ENCODE data around the gene ABCA8. TPM values are rescaled to one million over a fixed set of nuclear protein-coding genes. Genes with fewer than 3 reads are reported as not detected.

The ABCA8 gene
- total RNA-seq, 1 experiment from 2014 or later: not detected

DNA sequence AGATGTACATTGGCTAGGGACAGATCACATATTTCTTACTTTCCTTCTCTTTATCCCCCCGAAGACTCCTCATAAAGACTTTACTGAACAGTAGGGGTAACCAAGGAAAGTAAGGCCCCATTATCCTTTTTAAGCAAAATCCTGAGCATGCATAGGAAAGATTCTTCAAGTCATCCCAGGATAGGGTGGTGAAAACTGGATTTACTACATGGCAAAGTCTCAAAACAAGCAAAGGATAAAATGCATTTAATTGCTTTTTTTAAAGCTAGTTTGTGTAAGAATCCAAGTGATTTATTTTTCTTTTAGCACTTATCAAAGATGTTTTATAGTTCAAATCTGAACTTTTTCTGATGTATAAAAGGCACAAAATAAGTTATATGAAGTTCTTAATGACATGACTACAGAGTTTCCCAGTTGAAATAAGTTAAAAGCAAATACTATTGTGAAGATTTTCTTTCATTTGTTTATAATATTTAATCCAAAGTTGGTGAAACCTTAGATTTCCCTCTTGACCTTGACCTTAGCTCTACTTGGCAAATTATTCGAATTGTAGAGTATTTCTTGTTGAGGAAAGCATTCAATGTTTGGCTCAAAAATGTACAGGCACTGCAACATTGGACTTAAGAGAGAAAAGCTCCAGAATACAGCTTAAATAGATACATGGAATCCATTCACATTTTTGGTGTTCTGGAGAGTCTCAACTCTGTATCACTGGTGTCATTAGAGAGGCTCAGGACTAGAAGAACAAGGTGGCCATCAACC, 104.3 kb downstream of the ABCA8 start:
- Mint-ChIP-seq H3K4me3 (no peak overlapping the region), H3K4me1 (no peaks in the 10 kb centered on the region), H3K27ac (no peak overlapping the region), H3K36me3 (ENCODE audit: insufficient read depth in 1 of 3, low read depth in 3 of 3) (no peaks in the 10 kb centered on the region), H3K9me3 (peaks cover 2% of the 10 kb centered on the region in 2 experiments; a peak in 3 of 5 replicates), H3K27me3 (ENCODE audit: low read depth) (no peaks in the 10 kb centered on the region)
- Histone ChIP-seq H4K91ac (ENCODE audit: insufficient read length, low read depth, low read length) (no peak overlapping the region), H3K23ac (ENCODE audit: insufficient read length, low read depth, low read length) (no peak overlapping the region), H3T11ph (ENCODE audit: low read length) (no peak overlapping the region), H3K9ac (ENCODE audit: extremely low read depth, insufficient read length, low read length) (no peak overlapping the region), H2BK120ac (ENCODE audit: low read depth, low read length, poor library complexity, severe bottlenecking) (no peak overlapping the region), H2BK5ac (ENCODE audit: insufficient read length, low read length) (no peak overlapping the region), H2AFZ (ENCODE audit: low read length) (no peak overlapping the region), H3K79me1 (ENCODE audit: insufficient read depth, low read depth, low read length, poor library complexity, severe bottlenecking) (no peaks in the 10 kb centered on the region), H4K5ac (ENCODE audit: insufficient read length, low read depth, low read length) (no peak overlapping the region), H2BK12ac (ENCODE audit: insufficient read length, low read depth, low read length) (no peak overlapping the region), H4K8ac (replicated peaks; ENCODE audit: insufficient read length, low read depth, low read length) (no peak overlapping the region), H3K4me1 (ENCODE audit: insufficient read depth, low read length) (no peaks in the 10 kb centered on the region), H3K9me3 (ENCODE audit: control insufficient read depth, low read depth, low read length) (no peaks in the 10 kb centered on the region), H4K20me1 (ENCODE audit: control insufficient read depth, insufficient read depth, insufficient read length) (no peaks in the 10 kb centered on the region), H2BK15ac (ENCODE audit: low read depth, low read length) (no peak overlapping the region), H3K4me2 (ENCODE audit: insufficient read depth, insufficient read length, low read length) (no peak overlapping the region), H3K27ac (ENCODE audit: insufficient read length, low read depth, low read length) (no peak overlapping the region), H3K14ac (ENCODE audit: insufficient read depth, low read length) (no peak overlapping the region), H3K4ac (ENCODE audit: low read depth, low read length) (no peak overlapping the region), H2BK20ac (ENCODE audit: low read depth, low read length, poor library complexity, severe bottlenecking) (no peak overlapping the region), H3K56ac (ENCODE audit: insufficient read length, low read depth, low read length) (no peak overlapping the region), H3K23me2 (ENCODE audit: insufficient read length, low read depth, low read length, poor library complexity, severe bottlenecking) (no peaks in the 10 kb centered on the region), H3K27me3 (ENCODE audit: insufficient read depth, low read length) (no peaks in the 10 kb centered on the region), H3K18ac (ENCODE audit: insufficient read length, low read depth, low read length) (no peak overlapping the region), H2AK5ac (ENCODE audit: insufficient read length, low read length) (no peak overlapping the region), H3K79me2 (ENCODE audit: insufficient read depth, low read length) (no peaks in the 10 kb centered on the region)
- DNase-seq: no peak
- WGBS (ENCODE audit: extremely low coverage, insufficient read length, low lambda C conversion rate): no CpG with 5 or more reads among the region's 2 CpGs
- TF ChIP-seq, protein P1, sequence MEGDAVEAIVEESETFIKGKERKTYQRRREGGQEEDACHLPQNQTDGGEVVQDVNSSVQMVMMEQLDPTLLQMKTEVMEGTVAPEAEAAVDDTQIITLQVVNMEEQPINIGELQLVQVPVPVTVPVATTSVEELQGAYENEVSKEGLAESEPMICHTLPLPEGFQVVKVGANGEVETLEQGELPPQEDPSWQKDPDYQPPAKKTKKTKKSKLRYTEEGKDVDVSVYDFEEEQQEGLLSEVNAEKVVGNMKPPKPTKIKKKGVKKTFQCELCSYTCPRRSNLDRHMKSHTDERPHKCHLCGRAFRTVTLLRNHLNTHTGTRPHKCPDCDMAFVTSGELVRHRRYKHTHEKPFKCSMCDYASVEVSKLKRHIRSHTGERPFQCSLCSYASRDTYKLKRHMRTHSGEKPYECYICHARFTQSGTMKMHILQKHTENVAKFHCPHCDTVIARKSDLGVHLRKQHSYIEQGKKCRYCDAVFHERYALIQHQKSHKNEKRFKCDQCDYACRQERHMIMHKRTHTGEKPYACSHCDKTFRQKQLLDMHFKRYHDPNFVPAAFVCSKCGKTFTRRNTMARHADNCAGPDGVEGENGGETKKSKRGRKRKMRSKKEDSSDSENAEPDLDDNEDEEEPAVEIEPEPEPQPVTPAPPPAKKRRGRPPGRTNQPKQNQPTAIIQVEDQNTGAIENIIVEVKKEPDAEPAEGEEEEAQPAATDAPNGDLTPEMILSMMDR (conservative IDR thresholded peaks at IDR 0.05): no peak

All from H9 (cell line).